ENCODE measurements around the gene UMODL1. TPM values are rescaled to one million over a fixed set of nuclear protein-coding genes. Genes with fewer than 3 reads are reported as not detected.

The UMODL1 gene, protein sequence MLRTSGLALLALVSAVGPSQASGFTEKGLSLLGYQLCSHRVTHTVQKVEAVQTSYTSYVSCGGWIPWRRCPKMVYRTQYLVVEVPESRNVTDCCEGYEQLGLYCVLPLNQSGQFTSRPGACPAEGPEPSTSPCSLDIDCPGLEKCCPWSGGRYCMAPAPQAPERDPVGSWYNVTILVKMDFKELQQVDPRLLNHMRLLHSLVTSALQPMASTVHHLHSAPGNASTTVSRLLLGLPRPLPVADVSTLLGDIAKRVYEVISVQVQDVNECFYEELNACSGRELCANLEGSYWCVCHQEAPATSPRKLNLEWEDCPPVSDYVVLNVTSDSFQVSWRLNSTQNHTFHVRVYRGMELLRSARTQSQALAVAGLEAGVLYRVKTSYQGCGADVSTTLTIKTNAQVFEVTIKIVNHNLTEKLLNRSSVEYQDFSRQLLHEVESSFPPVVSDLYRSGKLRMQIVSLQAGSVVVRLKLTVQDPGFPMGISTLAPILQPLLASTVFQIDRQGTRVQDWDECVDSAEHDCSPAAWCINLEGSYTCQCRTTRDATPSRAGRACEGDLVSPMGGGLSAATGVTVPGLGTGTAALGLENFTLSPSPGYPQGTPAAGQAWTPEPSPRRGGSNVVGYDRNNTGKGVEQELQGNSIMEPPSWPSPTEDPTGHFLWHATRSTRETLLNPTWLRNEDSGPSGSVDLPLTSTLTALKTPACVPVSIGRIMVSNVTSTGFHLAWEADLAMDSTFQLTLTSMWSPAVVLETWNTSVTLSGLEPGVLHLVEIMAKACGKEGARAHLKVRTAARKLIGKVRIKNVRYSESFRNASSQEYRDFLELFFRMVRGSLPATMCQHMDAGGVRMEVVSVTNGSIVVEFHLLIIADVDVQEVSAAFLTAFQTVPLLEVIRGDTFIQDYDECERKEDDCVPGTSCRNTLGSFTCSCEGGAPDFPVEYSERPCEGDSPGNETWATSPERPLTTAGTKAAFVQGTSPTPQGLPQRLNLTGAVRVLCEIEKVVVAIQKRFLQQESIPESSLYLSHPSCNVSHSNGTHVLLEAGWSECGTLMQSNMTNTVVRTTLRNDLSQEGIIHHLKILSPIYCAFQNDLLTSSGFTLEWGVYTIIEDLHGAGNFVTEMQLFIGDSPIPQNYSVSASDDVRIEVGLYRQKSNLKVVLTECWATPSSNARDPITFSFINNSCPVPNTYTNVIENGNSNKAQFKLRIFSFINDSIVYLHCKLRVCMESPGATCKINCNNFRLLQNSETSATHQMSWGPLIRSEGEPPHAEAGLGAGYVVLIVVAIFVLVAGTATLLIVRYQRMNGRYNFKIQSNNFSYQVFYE
- total RNA-seq: not detected

DNA sequence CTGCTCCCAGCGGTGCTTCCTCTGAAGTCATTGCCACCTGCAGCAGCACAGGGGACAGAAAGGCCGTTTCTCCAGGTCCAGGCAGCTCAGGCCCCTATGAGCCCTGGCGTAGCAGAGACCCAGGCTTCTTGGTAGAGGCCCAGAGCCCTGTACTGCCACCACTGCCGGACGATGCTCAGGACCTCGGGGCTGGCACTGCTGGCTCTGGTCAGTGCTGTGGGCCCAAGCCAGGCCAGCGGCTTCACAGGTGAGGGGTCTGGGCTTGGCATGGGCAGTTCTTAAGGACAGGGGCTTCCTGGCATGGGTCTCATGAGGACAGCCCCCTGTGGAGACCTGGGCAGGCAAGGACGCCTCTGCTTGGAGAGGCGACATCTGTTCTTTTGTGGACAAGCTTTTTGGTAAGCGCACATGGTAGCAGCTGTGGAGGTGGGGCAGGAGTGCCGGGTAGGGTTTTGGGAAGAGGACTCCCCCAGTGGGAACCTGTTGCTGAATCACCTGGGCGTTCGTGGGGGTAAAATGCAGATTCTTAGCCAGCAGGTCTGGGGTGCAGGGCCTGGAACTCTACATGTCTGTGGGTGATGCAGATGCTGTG lies at the start of gene UMODL1:
Gene UMODL1 (plus strand): TSS at position 172 of the 592 bp plus-strand sequence. CDS start 0 bp downstream, at position 172.
- Mint-ChIP-seq H3K36me3 (ENCODE audit: low read depth) (no peaks in the 10 kb centered on the region), H3K27me3 (ENCODE audit: low read depth) (peaks cover 4% of the 10 kb centered on the region), H3K4me3 (no peak within 1 kb of the TSS), H3K9me3 (ENCODE audit: insufficient read depth) (no peaks in the 10 kb centered on the region), H3K4me1 (ENCODE audit: low read depth) (peaks cover 7% of the 10 kb centered on the region), H3K27ac (no peak within 1 kb of the TSS)
- ChIA-PET CTCF (no interaction called here), POLR2A (interaction anchor here (0.5 kb wide), 1 partner anchor 65 kb away, joined by 3 read pairs; no protein-coding TSS in a partner anchor)
- DNase-seq (no peak), ATAC-seq (no peak)

DNA sequence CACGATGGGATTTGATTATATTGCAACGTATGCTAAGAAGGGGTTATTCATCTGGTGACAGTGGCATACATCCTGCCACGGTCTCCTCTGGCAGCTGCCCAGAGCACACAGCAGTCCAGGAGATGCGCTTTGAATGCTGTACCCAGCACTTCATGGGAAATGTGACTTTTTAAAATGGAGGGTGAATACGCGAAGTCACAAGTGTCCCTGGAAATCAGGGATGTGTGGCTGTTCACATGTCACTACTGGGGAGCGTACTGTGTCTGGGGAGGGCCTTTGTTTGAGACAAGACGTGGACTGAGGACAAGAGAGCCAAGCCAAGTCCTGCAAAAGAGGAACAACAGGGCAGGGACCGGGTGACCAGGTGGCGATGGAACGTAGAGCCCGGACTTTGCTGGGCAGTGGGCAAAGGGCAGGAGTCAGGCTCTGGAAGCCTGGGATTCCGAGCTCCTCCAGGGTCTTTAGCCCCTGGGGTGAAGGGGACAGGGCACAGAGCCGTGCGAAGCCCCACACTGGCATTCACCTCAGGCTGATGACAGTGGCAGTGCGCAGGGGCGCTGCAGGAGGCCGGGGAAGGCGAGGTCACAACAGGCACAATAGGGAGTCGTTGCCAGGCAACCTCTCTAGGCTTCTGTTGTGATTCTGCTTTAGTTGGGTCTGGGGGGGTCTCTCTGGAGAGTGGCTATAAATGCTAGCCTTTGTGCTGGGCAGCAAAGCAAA lies 49.6 kb upstream of the UMODL1 start:
- ChIA-PET CTCF (no interaction called here), POLR2A (no interaction called here)
- H3K27ac Mint-ChIP-seq: no peak overlapping the region
- no peak overlapping the region for H3K4me3 Mint-ChIP-seq
- no peaks in the 10 kb centered on the region for H3K9me3 Mint-ChIP-seq (ENCODE audit: insufficient read depth)
- no peaks in the 10 kb centered on the region for H3K4me1 Mint-ChIP-seq (ENCODE audit: low read depth)
- H3K27me3 Mint-ChIP-seq (ENCODE audit: low read depth): peaks cover 7% of the 10 kb centered on the region
- H3K36me3 Mint-ChIP-seq (ENCODE audit: low read depth): no peaks in the 10 kb centered on the region
- ATAC-seq (no peak), DNase-seq (no peak)

DNA sequence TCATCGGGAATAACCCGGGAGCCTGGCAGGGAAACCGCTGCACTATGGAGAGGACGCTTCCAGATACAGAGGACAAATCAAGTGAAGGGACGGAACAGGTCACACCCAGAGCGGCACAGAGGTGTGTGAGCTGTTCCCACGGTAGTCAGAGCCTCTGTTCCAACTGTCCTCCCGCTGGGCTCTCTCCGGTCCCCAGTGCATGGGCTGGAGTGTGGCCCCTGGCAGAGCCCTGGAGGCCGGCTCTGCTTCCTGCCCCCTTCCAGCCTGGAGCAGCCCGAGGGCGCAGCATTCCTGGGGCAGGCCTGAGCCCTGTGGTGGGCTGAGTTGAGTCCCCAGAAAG lies 49.1 kb upstream of the UMODL1 start:
- peaks cover 7% of the 10 kb centered on the region for H3K27me3 Mint-ChIP-seq (ENCODE audit: low read depth)
- H3K27ac Mint-ChIP-seq: no peak overlapping the region
- DNase-seq: no peak
- no peak for ATAC-seq
- CTCF ChIA-PET: no interaction called here
- no peaks in the 10 kb centered on the region for H3K9me3 Mint-ChIP-seq (ENCODE audit: insufficient read depth)
- H3K36me3 Mint-ChIP-seq (ENCODE audit: low read depth): no peaks in the 10 kb centered on the region
- H3K4me3 Mint-ChIP-seq: no peak overlapping the region
- POLR2A ChIA-PET: no interaction called here
- no peaks in the 10 kb centered on the region for H3K4me1 Mint-ChIP-seq (ENCODE audit: low read depth)

DNA sequence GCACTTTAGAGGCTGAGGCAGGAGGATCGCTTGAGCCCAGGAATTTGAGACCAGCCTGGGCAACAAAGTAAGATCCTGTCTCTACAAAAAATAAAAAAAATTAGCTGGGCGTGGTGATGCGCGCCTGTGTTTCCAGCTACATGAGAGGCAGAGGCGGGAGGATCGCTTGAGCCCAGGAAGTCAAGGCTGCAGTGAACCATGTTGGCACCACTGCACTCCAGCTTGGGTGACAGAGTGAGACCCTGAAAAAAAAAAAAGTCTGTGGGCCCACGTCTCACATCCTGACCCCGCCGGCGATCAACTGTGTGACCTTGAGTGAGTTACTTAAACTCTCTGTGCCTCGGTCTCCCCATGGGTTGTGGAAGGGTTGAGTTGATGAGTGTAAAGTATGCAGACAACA lies 48.2 kb upstream of the UMODL1 start:
- no peak overlapping the region for H3K4me3 Mint-ChIP-seq
- no peaks in the 10 kb centered on the region for H3K9me3 Mint-ChIP-seq (ENCODE audit: insufficient read depth)
- POLR2A ChIA-PET: no interaction called here
- H3K4me1 Mint-ChIP-seq (ENCODE audit: low read depth): no peaks in the 10 kb centered on the region
- no peak overlapping the region for H3K27ac Mint-ChIP-seq
- no peaks in the 10 kb centered on the region for H3K36me3 Mint-ChIP-seq (ENCODE audit: low read depth)
- CTCF ChIA-PET: no interaction called here
- peaks cover 7% of the 10 kb centered on the region for H3K27me3 Mint-ChIP-seq (ENCODE audit: low read depth)
- ATAC-seq (no peak), DNase-seq (no peak)

DNA sequence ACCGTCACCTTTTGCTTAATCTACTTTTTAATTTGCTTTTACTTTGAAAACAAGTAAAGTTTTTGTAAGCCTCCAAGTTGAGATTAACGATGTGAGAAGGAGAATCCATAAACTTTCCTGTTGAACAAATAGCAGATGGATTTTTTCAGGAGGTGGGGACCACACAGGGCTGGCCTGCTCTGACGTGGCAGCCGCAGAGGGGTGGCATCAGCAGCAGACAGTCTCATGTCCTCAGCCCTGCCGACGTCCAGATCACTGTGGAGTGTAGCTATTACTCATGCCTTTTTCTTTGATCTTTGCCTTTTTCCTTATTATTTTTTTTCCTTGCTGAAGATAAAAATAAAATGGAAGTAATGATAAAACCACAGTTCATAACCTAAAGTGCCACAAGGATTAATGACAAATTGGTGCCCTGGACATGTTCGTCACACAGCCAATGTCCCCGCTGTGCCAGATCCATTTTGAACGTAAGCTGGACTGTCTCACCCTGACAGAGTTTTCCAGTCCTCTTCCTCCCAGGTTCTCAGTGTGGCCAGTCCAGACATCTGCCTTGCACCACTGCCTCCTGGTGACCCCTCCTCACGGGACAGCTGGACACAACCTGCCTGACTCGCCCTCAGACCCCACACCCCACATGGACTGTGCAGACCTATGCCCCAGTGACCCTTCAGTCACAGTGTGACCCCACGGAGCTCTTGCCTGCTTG lies 45.6 kb upstream of the UMODL1 start:
- ChIA-PET CTCF (no interaction called here), POLR2A (no interaction called here)
- H3K9me3 Mint-ChIP-seq (ENCODE audit: insufficient read depth): no peaks in the 10 kb centered on the region

DNA sequence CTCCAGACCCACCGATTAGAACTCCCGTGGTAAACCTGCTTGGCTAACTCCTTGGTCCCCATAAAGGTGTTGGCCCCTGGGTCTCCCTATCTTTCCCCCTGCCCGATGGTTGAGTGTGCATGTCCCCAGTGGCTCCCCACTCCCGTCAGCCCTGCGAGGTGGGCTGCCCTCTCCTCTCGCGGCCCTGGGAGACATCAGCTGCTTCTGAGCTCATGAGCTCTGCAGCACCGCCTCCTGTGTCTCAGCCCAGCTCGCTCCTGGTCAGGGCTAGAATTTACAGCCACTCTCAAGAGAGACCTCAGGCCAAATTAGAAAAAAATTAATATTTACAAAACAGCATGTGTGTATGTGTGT lies 45.1 kb upstream of the UMODL1 start:
- ChIA-PET POLR2A (no interaction called here), CTCF (no interaction called here)
- Mint-ChIP-seq H3K9me3 (ENCODE audit: insufficient read depth) (no peaks in the 10 kb centered on the region), H3K36me3 (ENCODE audit: low read depth) (no peaks in the 10 kb centered on the region), H3K27me3 (ENCODE audit: low read depth) (peaks cover 5% of the 10 kb centered on the region), H3K27ac (no peak overlapping the region), H3K4me1 (ENCODE audit: low read depth) (no peaks in the 10 kb centered on the region), H3K4me3 (no peak overlapping the region)
- ATAC-seq (no peak), DNase-seq (no peak)

More for the DNA sequence above, 45.6 kb upstream of the UMODL1 start:
- Mint-ChIP-seq H3K27ac (no peak overlapping the region), H3K27me3 (ENCODE audit: low read depth) (peaks cover 5% of the 10 kb centered on the region), H3K4me3 (no peak overlapping the region), H3K36me3 (ENCODE audit: low read depth) (no peaks in the 10 kb centered on the region), H3K4me1 (ENCODE audit: low read depth) (no peaks in the 10 kb centered on the region)
- no peak for DNase-seq
- ATAC-seq: no peak

DNA sequence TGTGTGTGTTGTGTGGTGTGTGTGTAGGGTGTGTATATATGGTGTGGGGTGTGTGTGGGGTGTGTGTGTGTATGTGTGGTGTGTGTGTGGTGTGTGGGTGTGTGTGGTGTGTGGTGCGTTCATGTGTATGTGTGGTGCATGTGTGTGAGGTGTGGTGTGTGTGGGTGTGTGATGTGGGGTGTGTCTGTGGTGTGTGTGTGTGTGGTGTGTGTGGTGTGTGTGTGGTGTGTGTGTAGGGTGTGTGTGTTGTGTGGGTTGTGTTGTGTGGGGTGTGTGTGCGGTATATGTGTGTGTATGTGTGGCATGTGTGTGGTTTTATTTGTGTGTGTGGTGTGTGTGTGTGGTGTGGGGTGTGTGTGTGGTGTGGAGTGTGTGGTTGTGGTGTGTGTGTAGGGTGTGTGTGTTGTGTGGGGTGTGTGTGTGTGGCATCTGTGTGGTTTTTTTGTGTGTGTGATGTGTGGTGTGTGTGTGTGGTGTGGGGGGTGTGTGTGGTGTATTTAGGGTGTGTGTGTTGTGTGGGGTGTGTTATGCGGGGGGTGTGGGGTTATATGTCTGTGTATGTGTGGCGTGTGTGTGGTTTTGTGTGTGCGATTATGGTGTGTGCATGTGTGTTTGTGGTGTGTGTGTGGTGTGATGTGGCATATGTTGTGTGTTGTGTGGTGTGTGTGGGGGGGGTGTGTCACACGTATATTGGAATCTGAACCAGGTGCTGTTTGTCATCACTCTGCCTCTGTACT lies 43.9 kb upstream of the UMODL1 start:
- Mint-ChIP-seq H3K27me3 (ENCODE audit: low read depth) (peaks cover 6% of the 10 kb centered on the region), H3K9me3 (ENCODE audit: insufficient read depth) (no peaks in the 10 kb centered on the region), H3K27ac (no peak overlapping the region), H3K4me3 (no peak overlapping the region), H3K4me1 (ENCODE audit: low read depth) (no peaks in the 10 kb centered on the region), H3K36me3 (ENCODE audit: low read depth) (no peaks in the 10 kb centered on the region)
- POLR2A ChIA-PET: no interaction called here
- DNase-seq (no peak), ATAC-seq (no peak)
- CTCF ChIA-PET: no interaction called here

DNA sequence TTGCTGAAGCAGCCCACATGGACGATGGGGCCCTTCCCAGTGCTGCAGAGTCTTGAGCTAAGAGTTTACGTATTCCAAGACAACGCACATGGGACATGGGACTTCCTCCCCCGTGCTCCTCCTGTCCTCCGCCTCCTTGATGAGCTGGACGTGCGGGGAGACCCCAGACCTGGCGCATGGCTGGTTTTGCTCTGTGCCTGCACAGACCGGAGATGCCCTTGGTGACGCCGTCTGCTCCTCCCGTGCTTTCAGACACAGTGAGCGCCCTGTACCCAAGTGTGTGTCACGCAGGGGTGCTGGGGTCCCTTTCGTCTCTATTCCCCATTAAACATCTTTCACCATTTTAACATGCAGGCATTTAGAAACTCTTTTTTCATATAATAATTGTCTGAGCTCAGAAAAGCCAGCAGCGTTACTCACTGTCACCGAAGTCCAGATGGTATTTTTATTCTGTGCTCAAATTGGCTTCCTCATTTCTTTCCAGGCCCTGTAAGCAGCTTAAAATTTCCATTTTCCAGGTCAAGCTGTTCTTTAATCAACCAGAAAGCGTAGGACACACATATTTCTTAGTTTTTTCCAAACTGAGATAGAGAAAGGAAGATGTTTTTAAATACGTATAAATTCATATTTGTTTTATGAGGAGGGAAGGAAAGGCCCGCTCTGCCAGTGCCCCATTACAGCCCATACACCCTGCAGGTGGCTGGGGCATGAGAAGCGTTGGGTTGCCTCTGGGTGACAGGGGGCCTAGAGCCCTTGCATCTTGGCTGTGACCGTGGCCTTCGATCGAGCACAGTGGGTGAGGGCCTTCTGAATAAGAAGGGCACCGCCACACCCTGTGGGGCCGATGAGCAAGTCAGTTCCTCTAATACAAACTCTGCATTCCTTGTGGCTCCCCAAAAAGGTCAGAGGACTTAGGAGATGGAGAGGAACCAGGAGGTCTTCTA lies 43.0 kb upstream of the UMODL1 start:
- Mint-ChIP-seq H3K36me3 (ENCODE audit: low read depth) (no peaks in the 10 kb centered on the region), H3K27me3 (ENCODE audit: low read depth) (peaks cover 6% of the 10 kb centered on the region), H3K4me1 (ENCODE audit: low read depth) (no peaks in the 10 kb centered on the region), H3K9me3 (ENCODE audit: insufficient read depth) (no peaks in the 10 kb centered on the region), H3K4me3 (no peak overlapping the region), H3K27ac (no peak overlapping the region)
- CTCF ChIA-PET: no interaction called here
- ATAC-seq (peak; percentile 32), DNase-seq (no peak)
- POLR2A ChIA-PET: no interaction called here

DNA sequence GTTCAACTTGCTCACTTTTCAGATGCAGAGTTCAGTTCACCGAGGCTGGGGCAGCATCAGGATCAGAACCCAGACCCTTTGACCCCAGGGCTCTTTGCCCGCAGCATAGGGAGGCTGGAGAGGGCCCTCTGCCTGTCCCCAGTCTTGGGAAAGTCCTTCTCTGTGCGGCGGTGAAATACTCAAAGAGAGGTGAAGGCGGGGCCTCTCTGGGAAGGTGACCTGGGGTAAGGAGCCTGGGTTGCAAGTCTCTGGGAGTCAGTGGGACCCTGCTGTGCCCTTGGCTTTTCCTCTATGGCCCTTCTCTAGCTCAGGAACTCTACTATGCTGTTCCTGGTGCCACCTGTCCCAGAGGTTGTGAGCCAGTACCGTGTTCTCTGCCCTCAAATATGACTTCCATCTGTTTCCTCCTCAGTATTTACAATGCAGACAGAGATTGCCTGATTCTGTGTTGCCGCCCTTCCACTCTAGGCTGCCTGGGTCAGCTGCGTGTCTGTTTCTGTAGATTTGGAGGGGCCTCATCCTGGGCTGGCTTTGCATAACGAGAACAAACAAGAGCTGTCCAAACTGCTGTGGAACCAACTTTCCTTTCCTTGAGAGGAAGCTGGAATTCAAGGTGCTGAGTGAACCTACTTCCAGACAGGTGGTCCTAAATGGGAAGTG lies 42.2 kb upstream of the UMODL1 start:
- H3K4me3 Mint-ChIP-seq: no peak overlapping the region
- no peak for DNase-seq
- peaks cover 6% of the 10 kb centered on the region for H3K27me3 Mint-ChIP-seq (ENCODE audit: low read depth)
- H3K4me1 Mint-ChIP-seq (ENCODE audit: low read depth): no peaks in the 10 kb centered on the region
- no peak for ATAC-seq
- H3K9me3 Mint-ChIP-seq (ENCODE audit: insufficient read depth): no peaks in the 10 kb centered on the region
- CTCF ChIA-PET: interaction anchor here (0.8 kb wide), 1 partner anchor 79 kb away, joined by 3 read pairs; no protein-coding TSS in a partner anchor
- POLR2A ChIA-PET: no interaction called here
- no peaks in the 10 kb centered on the region for H3K36me3 Mint-ChIP-seq (ENCODE audit: low read depth)
- no peak overlapping the region for H3K27ac Mint-ChIP-seq
